HFFc6 (cell line): ENCODE data around the gene WBP4. TPM values are rescaled to one million over a fixed set of nuclear protein-coding genes. Genes with fewer than 3 reads are reported as not detected.
"Not testable (repeated sequence)": the region's sequence is repeated elsewhere in the genome, so short reads cannot be mapped to it uniquely, and the experiment has no call there.

Source experiments
- DNase-seq: peaks from one replicate; pipeline ENCODE4 v3.0.0-alpha.2; 2018
- H3K27ac Mint-ChIP-seq: 2 replicates; pipeline ENCODE4 v1.8.0; 2020; ENCODE audit warnings: mild to moderate bottlenecking, mixed read lengths
- H3K27me3 Mint-ChIP-seq: 2 replicates; pipeline ENCODE4 v1.8.0; 2021; ENCODE audit warnings: mild to moderate bottlenecking, moderate library complexity, mixed read lengths; ENCODE audit not compliant: insufficient read depth
- H3K36me3 Mint-ChIP-seq: 2 replicates; pipeline ENCODE4 v1.8.0; 2021; ENCODE audit warnings: low read depth, mixed read lengths
- H3K4me1 Mint-ChIP-seq: 2 replicates; pipeline ENCODE4 v1.8.0; 2020; ENCODE audit warnings: low read depth, mixed read lengths
- H3K4me3 Mint-ChIP-seq: 2 replicates; pipeline ENCODE4 v1.8.0; 2020; ENCODE audit warnings: mild to moderate bottlenecking, moderate library complexity, mixed read lengths
- H3K9me3 Mint-ChIP-seq: 2 replicates; pipeline ENCODE4 v1.8.0; 2020; ENCODE audit warnings: mild to moderate bottlenecking, mixed read lengths
- total RNA-seq, 6 experiments: library from RNA; stranded (reverse); fragmentation: NEBNext Ultra II Directional; extraction: Animal tissue kit (Norgen Biotek cat#: 25700); gene quantifications; 2 replicates in 1 of 6; 3 replicates in 5 of 6; pipeline ENCODE4 v1.2.3, GENCODE V29; 2021
- TF ChIP-seq, protein P1 (sequence below): fragments of 200-600 bp; sonication (generic); IDR thresholded peaks from 2 replicates; pipeline ENCODE4 v1.5.0; 2021; ENCODE audit warnings: antibody characterized with exemption, mild to moderate bottlenecking

Gene WBP4
- total RNA-seq, 6 experiments from 2014 or later = 12.0 to 16.2 (median 14.6) TPM

DNA sequence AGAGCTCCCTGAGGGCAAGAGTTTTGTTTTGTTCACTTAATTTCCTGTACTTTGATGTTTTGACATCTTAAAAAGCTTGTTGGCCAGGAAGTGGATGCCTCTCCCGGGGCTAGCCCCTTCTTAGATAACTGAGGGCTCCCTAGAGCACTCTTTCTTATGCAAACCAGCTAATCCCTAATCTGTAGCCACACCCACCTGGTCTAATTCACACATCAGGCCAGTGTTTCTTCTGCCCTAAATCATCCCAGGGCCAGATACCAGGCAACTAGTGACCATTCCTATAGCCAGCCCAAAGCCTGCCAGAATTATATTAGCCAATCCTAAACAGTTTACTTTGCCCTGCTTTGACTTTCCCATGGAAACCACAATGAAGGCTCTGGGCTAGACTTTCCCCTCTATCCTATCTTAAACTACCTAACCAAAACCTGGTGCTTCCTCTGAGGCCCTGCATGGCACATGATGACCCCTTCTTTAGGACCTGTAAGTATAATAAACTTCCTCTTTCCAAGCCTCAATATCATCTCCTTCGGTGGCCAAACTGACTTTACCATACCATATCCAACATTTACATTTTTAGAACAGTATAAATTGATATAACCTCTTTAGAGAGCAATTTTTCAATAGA lies 24.8 kb downstream of the WBP4 start:
- Mint-ChIP-seq H3K4me3 (no peak overlapping the region), H3K27me3 (no peaks in the 10 kb centered on the region; the same call in 1 of the 2 replicates), H3K27ac (no peak overlapping the region; the same call in 1 of the 2 replicates), H3K4me1 (no peaks in the 10 kb centered on the region), H3K9me3 (no peaks in the 10 kb centered on the region), H3K36me3 (peaks cover 11% of the 10 kb centered on the region)
- DNase-seq = no peak
- TF ChIP-seq, protein P1, sequence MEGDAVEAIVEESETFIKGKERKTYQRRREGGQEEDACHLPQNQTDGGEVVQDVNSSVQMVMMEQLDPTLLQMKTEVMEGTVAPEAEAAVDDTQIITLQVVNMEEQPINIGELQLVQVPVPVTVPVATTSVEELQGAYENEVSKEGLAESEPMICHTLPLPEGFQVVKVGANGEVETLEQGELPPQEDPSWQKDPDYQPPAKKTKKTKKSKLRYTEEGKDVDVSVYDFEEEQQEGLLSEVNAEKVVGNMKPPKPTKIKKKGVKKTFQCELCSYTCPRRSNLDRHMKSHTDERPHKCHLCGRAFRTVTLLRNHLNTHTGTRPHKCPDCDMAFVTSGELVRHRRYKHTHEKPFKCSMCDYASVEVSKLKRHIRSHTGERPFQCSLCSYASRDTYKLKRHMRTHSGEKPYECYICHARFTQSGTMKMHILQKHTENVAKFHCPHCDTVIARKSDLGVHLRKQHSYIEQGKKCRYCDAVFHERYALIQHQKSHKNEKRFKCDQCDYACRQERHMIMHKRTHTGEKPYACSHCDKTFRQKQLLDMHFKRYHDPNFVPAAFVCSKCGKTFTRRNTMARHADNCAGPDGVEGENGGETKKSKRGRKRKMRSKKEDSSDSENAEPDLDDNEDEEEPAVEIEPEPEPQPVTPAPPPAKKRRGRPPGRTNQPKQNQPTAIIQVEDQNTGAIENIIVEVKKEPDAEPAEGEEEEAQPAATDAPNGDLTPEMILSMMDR = no peak

DNA sequence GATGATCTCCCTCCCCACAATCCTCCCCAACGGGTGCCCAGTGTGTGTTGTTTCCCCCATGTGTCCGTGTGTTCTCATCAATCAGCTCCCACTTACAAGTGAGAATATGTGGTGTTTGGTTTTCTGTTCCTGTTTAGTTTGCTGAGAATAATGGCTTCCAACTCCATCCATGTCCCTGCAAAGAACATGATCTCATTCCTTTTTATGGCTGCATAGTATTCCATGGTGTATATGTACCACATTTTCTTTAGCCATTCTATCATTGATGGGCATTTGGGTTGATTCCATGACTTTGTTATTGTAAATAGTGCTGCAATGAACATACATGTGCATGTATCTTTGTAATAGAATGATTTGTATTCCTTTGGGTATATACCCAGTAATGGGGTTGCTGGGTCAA lies 34.4 kb downstream of the WBP4 start:
- not testable (repeated sequence) for H3K9me3 Mint-ChIP-seq, H3K4me3 Mint-ChIP-seq, H3K4me1 Mint-ChIP-seq, DNase-seq, H3K27ac Mint-ChIP-seq, H3K36me3 Mint-ChIP-seq, H3K27me3 Mint-ChIP-seq

- no peak for DNase-seq
- Mint-ChIP-seq H3K36me3 (no peaks in the 10 kb centered on the region), H3K4me1 (no peaks in the 10 kb centered on the region), H3K27ac (no peak overlapping the region), H3K9me3 (no peaks in the 10 kb centered on the region), H3K4me3 (no peak overlapping the region), H3K27me3 (peaks cover 2% of the 10 kb centered on the region; the same call in 1 of the 2 replicates)
- TF ChIP-seq, protein P1 = no peak
Measured at GRCh38 chr13:41098761-41099160, 37.5 kb downstream of the WBP4 start.

GRCh38 chr13:41099986-41100385 lies 38.7 kb downstream of the WBP4 start:
- H3K36me3 Mint-ChIP-seq = no peaks in the 10 kb centered on the region
- DNase-seq = no peak
- H3K27ac Mint-ChIP-seq = no peak overlapping the region
- TF ChIP-seq, protein P1 = no peak
- H3K4me1 Mint-ChIP-seq = no peaks in the 10 kb centered on the region
- H3K4me3 Mint-ChIP-seq = no peak overlapping the region
- H3K9me3 Mint-ChIP-seq = no peaks in the 10 kb centered on the region
- peaks cover 2% of the 10 kb centered on the region; the same call in 1 of the 2 replicates for H3K27me3 Mint-ChIP-seq

DNA sequence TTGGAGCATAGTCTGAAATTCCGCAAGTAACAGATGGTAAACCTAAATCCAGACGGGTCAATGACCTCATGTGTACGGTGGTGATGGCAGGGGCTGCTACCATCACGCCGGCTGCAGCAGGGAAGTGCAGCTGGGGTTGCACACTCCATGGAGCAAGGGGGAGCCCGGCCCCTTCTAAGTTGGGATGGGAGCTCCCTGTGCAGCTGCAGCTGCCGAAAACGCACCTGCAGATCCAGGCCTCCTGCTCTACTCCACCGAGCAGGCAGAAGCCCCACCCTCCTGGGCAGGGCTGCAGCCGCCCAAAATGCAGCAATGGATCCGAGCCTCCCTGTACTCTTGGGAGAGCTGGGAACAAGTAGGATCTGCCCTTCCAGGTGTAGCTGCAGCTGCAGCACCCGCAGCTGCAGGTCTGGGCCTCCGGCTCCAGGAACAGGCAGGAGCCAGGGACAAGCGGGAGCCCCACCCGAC lies 45.8 kb downstream of the WBP4 start:
- Mint-ChIP-seq H3K4me3 (no peak overlapping the region), H3K36me3 (no peaks in the 10 kb centered on the region), H3K9me3 (no peaks in the 10 kb centered on the region), H3K27me3 (peaks cover 3% of the 10 kb centered on the region; the same call in 1 of the 2 replicates), H3K4me1 (no peaks in the 10 kb centered on the region; the same call in 1 of the 2 replicates), H3K27ac (no peak overlapping the region)
- TF ChIP-seq, protein P1 = no peak
- DNase-seq = no peak

DNA sequence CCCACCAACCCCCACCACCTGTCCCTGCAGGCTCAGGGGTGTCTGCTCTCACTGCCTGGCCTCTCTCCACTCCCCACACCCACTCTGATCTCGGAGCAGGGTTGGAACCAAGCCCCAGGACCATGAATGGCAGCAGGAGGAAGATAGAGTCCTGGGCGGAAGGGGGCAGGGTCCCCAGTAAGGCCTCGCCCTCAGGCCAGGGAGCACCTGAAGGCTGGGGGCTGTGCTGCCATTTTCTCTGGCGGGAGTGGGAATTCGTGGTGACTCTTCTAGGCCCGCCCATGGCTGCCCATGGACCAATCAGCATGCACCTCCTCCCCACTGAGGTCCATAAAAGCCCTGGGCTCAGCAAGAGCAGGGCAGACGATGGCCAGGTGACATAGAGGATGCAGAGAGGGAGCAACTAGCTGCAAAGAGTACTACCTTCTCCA lies 46.3 kb downstream of the WBP4 start:
- H3K27ac Mint-ChIP-seq = no peak overlapping the region
- no peak for DNase-seq
- no peaks in the 10 kb centered on the region; the same call in 1 of the 2 replicates for H3K4me1 Mint-ChIP-seq
- no peaks in the 10 kb centered on the region for H3K9me3 Mint-ChIP-seq
- no peak overlapping the region for H3K4me3 Mint-ChIP-seq
- no peaks in the 10 kb centered on the region for H3K36me3 Mint-ChIP-seq
- H3K27me3 Mint-ChIP-seq = peaks cover 3% of the 10 kb centered on the region; the same call in 1 of the 2 replicates
- TF ChIP-seq, protein P1 = no peak
